Measurements from ENCODE around the gene ODAD3.

The ODAD3 gene

DNA sequence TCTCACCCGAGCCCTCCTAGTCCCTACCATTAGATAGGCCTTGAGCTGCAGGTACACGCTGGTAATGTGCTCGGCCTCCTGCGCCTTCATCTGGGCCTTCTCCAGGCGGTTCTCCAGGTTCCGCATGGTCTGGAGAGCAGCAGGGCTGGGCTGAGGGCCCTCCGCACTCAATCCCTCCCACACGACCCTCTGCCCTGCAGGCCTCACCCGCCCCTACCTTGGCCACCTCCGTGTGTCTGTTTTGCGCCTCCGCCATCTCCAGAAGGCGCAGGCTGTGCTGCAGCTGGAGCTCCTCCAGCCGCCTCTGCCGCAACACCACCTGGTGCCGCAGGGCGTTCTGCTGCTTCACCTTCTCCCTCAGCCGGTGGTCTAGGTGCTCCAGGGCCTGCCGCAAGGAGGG lies 8.3 kb downstream of the ODAD3 start:
- H3K4me1 Mint-ChIP-seq (ENCODE audit: low read depth), result peaks cover 19% of the 10 kb centered on the region
- no peak overlapping the region for H3K4me3 Mint-ChIP-seq
- no peaks in the 10 kb centered on the region for H3K36me3 Mint-ChIP-seq (ENCODE audit: low read depth)
- H3K27me3 Mint-ChIP-seq, result peaks cover 20% of the 10 kb centered on the region
- no peak overlapping the region for H3K27ac Mint-ChIP-seq
- H3K9me3 Mint-ChIP-seq, result no peaks in the 10 kb centered on the region

DNA sequence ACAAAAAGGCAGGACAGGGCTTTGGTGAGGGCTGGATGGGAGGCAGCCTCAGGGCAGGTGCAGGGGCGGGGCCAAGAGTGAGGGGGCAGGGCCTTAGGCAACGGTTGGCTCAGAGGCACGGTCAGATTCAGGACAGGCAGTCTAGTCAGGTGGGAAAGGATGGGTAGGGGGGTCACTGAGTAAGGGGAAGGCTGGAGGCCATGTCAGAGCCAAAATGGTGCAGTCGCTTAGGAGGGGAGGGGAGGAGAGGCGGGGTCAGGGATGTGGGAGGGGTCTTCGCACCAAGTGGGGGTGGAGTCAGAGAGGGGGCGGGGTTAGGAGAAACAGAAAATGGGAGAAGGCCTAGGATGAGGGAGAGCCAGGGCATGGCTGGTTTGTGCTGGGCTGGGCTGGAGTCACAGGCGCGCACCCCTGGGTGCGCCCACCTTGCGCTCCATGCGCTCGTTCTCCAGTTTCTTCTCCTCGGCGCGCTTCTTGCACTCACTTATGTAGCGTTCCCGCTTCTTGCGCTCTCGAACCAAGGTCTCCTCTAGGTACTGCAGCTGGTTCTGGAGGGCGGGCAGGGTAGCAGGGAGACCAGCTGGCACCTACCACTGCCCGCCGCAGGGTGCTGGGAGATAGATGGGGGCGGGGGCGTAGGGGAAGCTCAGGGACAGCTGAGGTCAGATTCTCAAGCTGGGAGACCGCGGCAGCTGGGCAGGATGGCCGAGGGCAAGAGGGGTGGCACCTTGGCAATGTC lies 9.0 kb downstream of the ODAD3 start:
- Mint-ChIP-seq H3K27me3 (peaks cover 28% of the 10 kb centered on the region), H3K36me3 (ENCODE audit: low read depth) (no peaks in the 10 kb centered on the region), H3K4me3 (no peak overlapping the region), H3K9me3 (no peaks in the 10 kb centered on the region), H3K27ac (no peak overlapping the region), H3K4me1 (ENCODE audit: low read depth) (peaks cover 26% of the 10 kb centered on the region)

DNA sequence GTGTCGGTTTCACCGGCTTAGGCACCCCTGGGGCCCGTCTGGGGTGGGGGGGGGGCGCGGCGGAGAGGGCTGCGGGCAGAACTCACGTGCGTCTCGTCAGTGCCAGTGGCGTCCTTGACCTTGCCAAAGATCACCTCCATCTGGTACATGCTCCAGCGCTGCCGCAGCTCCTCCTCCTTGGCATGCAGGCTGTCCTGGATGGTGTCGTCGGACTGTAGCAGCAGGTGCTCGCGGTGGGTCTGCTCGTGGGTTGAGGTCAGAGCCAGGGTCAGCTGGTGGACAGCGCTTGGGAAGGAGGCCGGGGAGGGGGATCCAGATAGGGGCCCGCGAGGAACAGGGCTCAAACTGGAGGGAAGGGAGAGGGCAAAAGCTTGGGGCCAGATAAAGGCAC lies 11.1 kb downstream of the ODAD3 start:
- no peaks in the 10 kb centered on the region for H3K36me3 Mint-ChIP-seq (ENCODE audit: low read depth)
- H3K4me3 Mint-ChIP-seq, result no peak overlapping the region
- no peak overlapping the region for H3K27ac Mint-ChIP-seq
- peaks cover 45% of the 10 kb centered on the region for H3K27me3 Mint-ChIP-seq
- H3K4me1 Mint-ChIP-seq (ENCODE audit: low read depth), result peaks cover 37% of the 10 kb centered on the region
- no peaks in the 10 kb centered on the region for H3K9me3 Mint-ChIP-seq

DNA sequence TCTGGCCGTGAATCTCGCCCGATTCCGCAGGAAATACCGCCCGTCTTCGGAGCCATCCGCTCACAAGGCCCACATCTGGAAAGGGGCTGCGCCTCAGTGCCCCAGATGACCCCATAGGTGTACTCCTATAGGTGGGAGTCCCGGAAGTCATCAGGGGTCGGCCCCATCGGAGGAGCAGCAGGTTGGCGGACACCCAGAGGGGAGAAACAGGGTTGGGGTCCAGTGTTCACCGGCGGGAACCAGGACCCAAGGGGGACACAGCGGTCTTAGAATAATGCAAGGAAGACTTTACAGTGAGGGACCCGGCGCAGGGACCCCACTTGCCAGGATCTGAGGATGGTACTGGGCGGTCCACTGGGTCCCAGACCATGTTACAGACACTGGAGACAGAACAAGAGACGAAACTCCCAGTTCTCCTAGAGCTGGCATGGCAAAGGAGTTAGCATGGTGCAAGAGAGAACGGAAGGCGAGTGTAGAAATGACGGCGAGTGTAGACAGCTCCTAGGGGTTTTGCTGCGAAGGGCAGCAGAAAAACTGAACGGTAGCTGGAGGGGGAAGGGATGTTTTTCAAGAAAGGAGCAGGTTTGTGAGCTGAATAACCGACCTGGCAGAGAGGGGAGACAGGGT lies 11.6 kb downstream of the ODAD3 start:
- no peak overlapping the region for H3K27ac Mint-ChIP-seq
- H3K4me3 Mint-ChIP-seq, result no peak overlapping the region
- no peaks in the 10 kb centered on the region for H3K36me3 Mint-ChIP-seq (ENCODE audit: low read depth)
- no peaks in the 10 kb centered on the region for H3K9me3 Mint-ChIP-seq
- H3K27me3 Mint-ChIP-seq, result peaks cover 47% of the 10 kb centered on the region
- peaks cover 38% of the 10 kb centered on the region for H3K4me1 Mint-ChIP-seq (ENCODE audit: low read depth)

DNA sequence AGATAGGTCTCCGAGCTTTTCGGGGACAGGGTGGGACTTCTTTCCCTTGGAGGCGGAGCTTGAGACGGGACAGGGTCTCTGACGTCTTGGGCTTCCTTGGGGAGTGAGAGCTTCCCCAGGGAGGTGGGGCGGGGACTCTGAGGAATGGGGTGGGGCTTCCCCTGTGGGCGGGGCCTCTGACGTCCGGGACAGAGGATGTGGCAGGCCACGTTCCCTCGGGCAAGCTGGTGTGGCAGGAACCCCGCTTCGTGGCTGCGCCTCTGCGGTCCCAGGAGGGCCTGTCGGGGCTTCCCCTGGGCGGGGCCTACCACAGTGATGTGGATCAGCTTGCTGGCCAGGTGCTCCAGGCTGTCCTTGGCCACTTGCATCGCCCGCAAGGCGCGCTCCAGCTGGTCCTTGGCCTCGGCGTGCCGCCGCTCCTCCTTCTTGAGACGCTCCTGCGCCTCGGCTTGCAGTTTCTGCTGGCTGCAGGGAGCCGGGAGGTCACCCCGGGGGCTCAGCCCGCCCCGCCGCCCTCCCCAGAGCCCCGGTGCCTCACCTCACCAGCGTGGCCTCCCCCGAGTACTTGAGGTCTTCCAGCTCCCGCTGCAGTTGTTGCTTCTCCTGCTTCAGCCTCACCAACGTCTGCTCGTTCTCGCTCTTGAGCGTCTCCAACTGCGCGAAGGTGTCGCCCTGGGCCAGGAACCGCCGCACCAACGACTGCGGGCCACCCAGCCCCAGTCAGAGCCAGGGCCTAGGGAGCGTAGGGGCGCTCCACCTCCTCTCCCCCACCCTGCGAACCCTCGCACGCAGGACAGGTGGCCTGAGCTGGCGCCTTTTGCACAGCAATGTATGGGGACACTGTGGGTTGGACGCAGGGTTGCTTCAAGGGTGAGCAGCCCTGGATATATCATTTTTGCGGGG lies 12.5 kb downstream of the ODAD3 start:
- Mint-ChIP-seq H3K4me3 (peak overlapping the region; percentile 65), H3K4me1 (ENCODE audit: low read depth) (peaks cover 38% of the 10 kb centered on the region), H3K36me3 (ENCODE audit: low read depth) (no peaks in the 10 kb centered on the region), H3K27me3 (peaks cover 56% of the 10 kb centered on the region), H3K27ac (no peak overlapping the region), H3K9me3 (no peaks in the 10 kb centered on the region)

DNA sequence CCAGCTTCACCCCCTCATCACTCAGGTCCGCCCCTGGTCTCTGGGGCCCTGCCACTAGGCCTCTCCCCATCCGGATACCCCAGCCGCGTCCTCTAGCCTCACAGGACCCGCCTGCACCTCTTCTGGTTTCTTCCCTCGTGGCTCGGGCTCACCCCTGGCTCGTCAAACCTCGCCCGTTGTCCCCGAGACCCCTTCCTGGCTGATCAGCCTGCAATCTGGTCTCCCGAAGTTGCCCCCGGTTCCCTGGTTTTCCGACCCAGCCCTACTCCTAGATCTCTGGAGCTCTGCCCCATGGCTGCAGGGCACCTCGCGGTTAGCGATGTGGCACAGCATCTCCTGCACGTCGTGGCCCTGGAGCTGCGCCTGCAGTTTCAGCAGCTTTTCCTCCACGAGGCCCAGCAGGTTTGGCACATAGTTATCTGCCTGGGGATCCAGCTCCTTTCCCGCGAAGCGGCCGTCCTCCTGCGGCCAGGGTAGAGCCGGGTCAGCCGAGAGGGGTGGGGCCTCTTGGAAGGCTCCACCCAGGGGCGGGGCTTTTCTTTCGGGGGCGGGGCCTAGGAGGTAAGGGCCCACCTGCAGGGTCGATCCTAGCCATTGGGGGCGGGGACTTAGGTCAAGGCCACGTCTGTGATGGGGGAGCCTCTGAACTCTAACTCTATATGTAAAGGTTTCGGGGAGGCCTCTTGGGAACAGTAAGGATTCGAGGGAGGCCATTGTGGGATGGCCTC lies 13.4 kb downstream of the ODAD3 start:
- Mint-ChIP-seq H3K4me1 (ENCODE audit: low read depth) (peaks cover 38% of the 10 kb centered on the region), H3K36me3 (ENCODE audit: low read depth) (no peaks in the 10 kb centered on the region), H3K4me3 (peak overlapping the region; percentile 60), H3K9me3 (no peaks in the 10 kb centered on the region), H3K27me3 (peaks cover 58% of the 10 kb centered on the region), H3K27ac (no peak overlapping the region)

DNA sequence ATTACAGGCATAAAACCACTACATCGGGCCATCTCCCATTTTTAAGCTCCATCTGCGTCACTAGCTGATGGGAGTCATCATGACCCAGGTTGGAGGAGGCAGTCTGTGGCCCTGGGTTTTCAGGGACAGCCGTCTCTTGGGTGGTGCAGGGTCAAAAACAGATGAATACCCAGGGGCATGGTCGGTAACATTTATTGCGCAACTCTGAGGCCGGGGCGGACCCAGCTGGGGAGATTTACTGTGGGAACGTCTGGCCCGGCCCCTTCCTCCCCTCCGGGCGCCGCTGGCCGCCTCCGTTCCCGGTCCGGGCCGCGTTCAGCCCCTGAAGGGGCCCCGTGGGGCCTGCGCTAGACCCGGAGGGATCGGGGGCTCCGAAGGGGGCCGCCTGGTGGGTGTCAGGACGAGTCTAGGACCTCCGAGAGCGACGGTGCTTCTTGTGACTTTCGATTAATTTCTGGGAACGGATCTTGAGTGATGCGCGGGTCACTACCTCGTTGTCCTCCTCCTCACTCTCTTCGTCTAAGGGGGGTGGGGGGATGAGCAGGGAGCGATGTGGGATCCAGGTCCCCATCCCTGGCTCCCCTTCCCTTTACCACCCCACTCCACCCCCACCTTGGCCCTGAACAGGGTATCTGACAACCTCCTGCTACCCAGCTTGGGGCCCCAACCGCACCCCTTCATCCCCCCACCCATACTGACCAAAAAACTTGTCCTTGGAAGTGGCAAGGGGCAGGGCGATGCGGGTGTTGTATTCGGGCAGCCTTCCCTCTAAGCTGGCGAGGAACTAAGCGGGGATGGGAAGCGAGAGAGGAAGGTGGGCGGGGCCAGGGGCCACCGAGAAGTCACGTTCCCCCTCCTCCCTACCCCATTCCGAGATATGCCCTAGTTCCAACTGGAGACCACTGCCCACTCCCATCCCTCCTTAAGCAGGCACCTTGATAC lies 14.2 kb downstream of the ODAD3 start:
- peaks cover 38% of the 10 kb centered on the region for H3K4me1 Mint-ChIP-seq (ENCODE audit: low read depth)
- H3K27ac Mint-ChIP-seq, result no peak overlapping the region

DNA sequence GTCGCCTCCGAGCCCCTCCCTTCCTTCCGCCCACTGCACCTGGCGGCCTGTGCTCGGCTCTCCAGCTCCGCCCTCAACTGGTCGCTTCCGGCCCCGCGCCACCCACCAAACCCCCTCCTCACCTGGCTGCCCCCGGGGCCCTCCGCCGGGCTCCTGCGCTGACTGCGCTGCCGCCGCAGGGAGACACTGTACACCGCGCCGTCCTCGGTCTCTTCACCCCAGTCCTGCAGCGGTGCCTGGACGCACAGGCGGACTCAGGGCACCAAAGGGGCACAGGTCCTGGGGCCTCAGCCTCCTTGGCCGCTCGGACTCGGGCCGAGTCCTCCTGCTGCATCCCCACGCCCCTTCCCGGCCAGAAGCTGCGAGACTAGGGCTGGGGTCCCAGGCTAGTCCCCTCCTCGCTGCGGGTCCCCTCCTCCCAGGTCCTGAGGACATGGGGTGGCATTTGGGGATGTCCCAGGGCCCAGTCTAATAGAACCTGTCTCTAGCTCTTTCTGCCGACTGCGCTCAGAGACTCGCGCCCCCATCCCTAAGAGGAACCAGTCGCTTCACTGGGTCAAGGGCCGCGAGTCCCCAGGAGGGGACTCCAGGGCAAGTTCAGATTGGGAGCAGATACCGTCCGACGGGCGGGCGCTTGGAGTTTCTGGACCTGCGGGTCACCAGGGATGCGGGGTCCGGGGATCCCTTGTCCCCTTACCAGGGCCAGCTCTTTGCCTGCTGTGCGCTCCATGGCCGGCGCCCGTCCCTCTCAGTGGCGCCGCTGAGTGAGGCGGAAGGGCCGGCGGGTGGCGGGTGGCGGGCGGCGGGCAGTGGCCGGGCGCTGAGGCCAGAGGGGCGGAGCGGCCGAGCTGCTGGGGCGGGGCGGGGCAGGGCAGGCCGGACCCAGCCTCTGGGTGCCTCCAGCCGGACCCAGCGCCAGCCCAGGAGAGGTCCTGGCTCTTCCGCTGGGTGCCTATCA lies 16.1 kb downstream of the ODAD3 start, which contains the start of gene RGL3:
Gene RGL3 (minus strand): TSS at position 766 of the 958 bp plus-strand sequence. CDS start 36 bp downstream, at position 730.
- Mint-ChIP-seq H3K27ac (no peak within 1 kb of the TSS), H3K36me3 (ENCODE audit: low read depth) (no peaks in the 10 kb centered on the region), H3K4me3 (no peak within 1 kb of the TSS), H3K9me3 (no peaks in the 10 kb centered on the region), H3K27me3 (peaks cover 59% of the 10 kb centered on the region), H3K4me1 (ENCODE audit: low read depth) (peaks cover 38% of the 10 kb centered on the region)

More for the DNA sequence above, 14.2 kb downstream of the ODAD3 start:
- H3K4me3 Mint-ChIP-seq, result peak overlapping the region; percentile 60
- no peaks in the 10 kb centered on the region for H3K9me3 Mint-ChIP-seq
- no peaks in the 10 kb centered on the region for H3K36me3 Mint-ChIP-seq (ENCODE audit: low read depth)
- peaks cover 62% of the 10 kb centered on the region for H3K27me3 Mint-ChIP-seq

DNA sequence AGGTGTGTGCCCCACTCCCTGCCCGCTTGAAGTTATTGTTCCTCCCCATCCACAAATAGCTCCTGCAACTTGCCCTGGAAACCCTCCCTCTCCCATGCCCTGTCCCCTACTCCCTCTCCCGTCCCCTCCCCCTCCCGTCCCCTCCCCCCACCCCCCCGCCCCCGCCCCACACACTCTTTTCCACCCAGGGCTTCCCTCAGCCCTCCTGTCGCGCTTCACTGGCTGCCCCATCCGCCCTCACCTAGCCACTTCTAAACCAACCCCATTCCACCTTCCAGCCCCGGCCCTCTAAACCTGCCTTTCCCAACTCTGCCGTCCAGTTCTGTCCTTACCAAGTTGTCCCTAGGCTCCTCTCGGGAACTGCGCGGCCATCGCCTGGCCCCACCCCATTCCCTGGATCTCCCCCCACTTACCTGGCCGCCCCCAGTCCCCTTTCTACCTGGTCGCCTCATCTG lies 16.8 kb downstream of the ODAD3 start:
- Mint-ChIP-seq H3K4me3 (no peak overlapping the region), H3K27ac (no peak overlapping the region), H3K4me1 (ENCODE audit: low read depth) (peaks cover 31% of the 10 kb centered on the region), H3K9me3 (no peaks in the 10 kb centered on the region), H3K27me3 (peaks cover 52% of the 10 kb centered on the region), H3K36me3 (ENCODE audit: low read depth) (no peaks in the 10 kb centered on the region)

DNA sequence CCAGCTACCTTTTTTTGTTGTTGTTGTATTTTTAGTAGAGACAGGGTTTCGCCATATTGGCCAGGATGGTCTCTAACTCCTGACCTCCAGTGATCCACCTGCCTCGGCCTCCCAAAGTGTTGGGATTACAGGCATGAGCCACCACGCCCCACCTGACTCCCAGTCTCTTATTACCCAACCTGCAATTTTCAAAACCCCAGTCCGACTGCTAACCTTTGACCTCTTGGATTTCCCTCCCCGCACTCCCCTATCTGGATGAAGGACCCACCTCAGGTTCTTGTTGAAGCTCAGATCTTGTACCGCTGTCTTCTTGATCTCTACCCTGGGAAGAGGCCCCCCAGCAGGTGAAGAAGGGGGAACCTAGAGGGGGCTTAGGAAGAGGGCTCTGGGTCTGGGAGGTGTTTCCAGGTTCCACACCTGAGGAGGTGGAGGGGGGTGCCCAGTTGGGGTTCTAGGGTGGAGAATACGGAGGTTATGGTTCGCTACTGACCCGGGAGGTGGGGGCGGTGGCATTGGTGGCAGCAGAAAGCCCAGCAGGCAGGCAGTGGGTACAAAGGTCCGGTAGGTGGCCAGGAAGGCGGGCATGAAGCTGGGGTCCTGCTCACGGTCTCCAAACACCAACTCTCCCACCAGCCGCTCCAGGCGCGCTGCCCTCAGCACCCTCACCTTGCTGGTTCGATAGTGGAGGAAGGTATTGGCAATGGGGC lies 18.4 kb downstream of the ODAD3 start:
- H3K4me1 Mint-ChIP-seq (ENCODE audit: low read depth), result peaks cover 17% of the 10 kb centered on the region
- H3K9me3 Mint-ChIP-seq, result no peaks in the 10 kb centered on the region
- H3K36me3 Mint-ChIP-seq (ENCODE audit: low read depth), result no peaks in the 10 kb centered on the region
- H3K4me3 Mint-ChIP-seq, result no peak overlapping the region
- H3K27me3 Mint-ChIP-seq, result peaks cover 40% of the 10 kb centered on the region
- H3K27ac Mint-ChIP-seq, result no peak overlapping the region

DNA sequence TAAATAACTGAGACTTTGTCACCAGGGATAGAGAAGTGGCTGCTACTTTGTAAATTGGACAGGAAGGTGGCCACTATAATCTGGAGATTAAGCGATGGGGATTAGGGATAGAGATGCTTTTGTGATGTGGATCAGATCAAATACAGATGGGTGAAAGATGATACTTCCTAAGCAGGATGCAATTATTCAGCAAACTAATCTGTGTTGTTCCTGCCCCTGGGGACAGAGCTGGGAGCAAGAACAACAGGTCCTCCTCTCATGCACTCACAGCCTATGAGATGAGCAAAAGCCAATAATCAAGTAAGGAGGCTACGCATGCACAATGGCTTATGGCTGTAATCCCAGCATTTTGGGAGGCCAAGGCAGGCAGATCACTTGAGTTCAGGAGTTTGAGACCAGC lies 20.4 kb downstream of the ODAD3 start:
- H3K27me3 Mint-ChIP-seq, result peaks cover 31% of the 10 kb centered on the region
- no peak overlapping the region for H3K27ac Mint-ChIP-seq
- no peaks in the 10 kb centered on the region for H3K9me3 Mint-ChIP-seq
- H3K4me1 Mint-ChIP-seq (ENCODE audit: low read depth), result peaks cover 4% of the 10 kb centered on the region
- no peak overlapping the region for H3K4me3 Mint-ChIP-seq
- no peaks in the 10 kb centered on the region for H3K36me3 Mint-ChIP-seq (ENCODE audit: low read depth)

DNA sequence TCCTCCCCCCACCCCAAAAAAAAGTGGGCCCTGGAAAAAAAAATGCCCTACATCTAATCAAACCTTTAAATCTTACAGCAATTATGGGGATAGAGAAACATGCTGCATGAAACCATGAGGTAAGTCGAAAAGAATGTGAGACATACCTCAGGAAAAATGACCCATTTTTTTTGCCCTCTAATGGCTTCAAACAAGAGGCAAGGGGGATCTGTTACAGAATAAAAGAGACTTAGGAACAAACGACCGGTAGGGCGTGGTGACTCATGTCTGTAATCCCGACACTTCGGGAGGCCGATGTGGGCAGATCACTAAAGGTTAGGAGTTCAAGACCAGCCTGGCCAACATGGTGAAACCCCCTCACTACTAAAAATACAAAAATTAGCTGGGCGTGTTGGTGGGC lies 24.2 kb downstream of the ODAD3 start:
- Mint-ChIP-seq H3K27me3 (peaks cover 16% of the 10 kb centered on the region), H3K4me3 (no peak overlapping the region), H3K36me3 (ENCODE audit: low read depth) (no peaks in the 10 kb centered on the region), H3K4me1 (ENCODE audit: low read depth) (no peaks in the 10 kb centered on the region), H3K27ac (no peak overlapping the region), H3K9me3 (no peaks in the 10 kb centered on the region)

Data from stimulated activated naive CD8-positive, alpha-beta T cell treated with anti-CD3 and anti-CD28 coated beads, Interleukin-15, Interleukin-2, amounts not matched to agents 100 ng/mL and 50 ng/mL, for 24 hours (primary cell).